ENCODE results near the gene FCN2. TPM values are rescaled to one million over a fixed set of nuclear protein-coding genes. Genes with fewer than 3 reads are reported as not detected.

The FCN2 gene
- total RNA-seq, 1 experiment from 2014 or later, result not detected

DNA sequence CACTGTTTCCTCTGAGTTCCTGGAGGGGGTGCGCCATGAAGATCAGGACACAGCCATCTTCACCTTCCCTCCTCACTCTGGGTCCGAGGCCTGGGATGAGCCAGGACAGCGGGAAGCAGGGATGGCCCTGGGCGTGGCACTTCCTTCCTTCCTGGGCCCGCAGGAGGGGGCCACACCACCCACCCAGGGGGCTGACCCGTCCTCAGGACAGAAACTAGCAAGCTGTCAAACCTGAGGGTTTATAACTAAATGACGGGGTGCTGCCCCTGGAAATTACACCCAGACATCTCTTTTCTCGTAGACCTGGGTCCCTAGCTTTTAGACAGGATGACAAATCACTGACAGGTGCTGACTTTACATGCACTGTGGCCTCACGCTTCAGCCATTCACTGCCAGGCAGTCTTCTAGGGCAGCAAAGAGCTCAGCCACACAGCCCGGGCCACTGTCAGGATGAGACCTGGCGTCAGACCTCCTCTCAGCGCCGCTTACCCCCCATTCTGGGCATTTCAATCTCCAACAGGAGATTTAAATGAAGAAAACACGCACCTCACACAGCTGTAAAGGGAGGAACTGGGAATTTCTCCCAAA lies 8.1 kb downstream of the FCN2 start:
- DNase-seq (ENCODE audit: low read depth), result no peak

DNA sequence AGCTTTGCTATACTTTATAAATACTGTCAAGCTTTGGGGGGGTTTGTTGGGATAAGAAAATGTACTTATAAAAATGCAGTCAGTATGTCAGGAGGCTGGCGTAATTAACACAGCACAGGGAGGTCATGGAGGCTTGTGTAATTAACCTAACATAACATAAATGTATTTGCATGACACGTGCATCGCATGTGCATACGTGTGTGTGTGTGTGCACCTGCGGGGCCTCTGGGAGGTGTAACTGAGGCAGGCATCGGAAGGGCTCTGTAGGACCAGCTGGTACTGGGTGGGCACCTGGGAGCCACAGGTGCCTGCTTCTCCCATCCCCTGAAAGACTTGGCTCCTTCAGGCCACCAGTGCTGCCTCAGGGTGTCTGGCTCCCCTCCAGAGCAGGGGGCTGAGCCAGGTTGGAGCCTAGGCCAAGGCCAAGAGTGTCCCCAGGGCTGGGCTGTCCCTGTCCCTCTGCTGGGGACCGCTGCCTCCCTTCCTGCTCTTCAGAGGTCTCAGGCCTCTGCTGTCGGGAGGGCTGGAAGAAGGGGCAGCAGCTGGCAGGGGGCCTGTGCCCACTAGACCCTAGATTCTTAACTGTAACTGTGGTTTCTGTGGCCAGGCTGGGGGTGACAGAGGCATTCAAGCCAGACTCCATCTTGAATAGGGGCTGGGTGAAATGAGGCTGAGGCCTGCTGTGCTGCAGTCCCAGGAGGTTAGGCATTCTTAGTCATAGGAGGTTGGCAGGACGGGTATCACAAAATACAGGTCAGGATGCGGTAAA lies 9.0 kb downstream of the FCN2 start:
- no peak for DNase-seq (ENCODE audit: low read depth)

DNA sequence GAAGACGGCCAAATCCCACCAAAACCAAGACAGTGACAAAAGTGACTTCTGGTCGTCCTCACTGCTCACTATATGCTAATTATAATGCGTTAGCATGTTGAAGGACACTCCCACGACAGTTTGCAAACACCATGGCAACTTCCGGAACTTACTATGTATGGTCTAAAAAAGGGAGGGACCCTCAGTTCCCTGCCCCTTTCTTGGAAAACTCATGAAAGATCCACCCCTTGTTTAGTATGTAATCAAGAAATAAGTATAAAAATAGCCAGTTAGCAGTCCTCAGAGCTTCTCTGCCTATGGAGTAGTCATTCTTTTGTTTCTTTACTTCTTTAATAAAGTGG lies 9.5 kb downstream of the FCN2 start:
- no peak for DNase-seq (ENCODE audit: low read depth)

DNA sequence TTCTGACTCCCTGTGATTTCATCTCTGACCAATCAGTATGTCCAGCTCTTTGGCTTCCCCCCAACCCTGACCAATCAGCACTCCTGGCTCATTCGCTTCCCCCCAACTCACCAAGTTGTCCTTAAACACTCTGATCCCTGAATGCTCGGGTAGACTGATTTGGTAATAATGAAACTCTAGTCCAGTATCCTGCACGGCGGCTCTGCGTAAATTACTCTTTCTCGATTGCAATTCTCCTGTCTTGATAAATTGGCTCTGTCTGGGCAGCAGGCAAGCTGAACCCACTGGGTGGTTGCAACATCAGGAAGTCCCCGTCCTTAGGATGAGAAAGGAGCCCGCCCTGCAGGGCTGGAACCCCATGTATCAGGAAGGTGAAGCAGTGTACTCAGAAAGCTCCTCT lies 10.4 kb downstream of the FCN2 start:
- peak; percentile 5 for DNase-seq (ENCODE audit: low read depth)

DNA sequence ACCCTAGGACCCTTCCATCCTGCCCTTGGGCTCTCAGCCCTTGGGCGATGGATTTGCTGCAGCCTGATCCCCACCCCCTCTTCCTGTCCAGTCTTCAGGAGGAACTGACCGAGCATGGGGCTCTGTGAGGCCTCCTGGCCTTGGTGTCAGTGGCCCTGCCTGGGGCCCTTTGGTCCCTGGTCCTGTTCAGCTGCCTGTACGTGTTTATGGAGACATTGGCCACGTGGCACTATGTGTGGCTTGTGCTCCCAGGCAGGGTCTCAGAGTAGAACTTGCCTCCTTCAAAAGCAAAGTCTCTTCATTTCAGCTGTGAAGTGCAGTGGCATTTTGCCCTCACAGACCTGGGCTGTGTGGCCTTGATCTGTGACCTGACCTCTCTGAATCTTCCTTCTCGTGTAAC lies 11.1 kb downstream of the FCN2 start:
- DNase-seq (ENCODE audit: low read depth), result no peak

DNA sequence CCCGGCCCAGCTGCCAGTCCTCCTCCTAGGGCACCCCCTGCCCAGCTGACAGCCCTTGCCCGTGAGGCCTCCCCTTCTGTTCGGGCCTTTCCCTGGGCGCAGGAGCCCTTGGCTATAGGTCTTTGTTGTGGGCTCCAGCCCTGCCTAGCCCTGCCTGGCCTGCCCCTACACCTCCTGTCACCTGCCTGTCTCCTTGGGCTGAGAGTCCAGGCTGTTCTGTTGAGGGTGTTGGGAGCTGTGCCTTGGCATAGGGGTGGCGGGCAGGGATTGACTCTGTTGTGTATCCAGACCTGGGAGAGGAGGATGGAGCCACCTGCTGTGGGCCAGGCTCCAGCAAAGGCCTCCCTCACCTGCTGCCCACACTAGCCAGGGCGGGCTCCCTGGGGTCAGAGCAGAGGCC lies 11.6 kb downstream of the FCN2 start:
- no peak for DNase-seq (ENCODE audit: low read depth)

DNA sequence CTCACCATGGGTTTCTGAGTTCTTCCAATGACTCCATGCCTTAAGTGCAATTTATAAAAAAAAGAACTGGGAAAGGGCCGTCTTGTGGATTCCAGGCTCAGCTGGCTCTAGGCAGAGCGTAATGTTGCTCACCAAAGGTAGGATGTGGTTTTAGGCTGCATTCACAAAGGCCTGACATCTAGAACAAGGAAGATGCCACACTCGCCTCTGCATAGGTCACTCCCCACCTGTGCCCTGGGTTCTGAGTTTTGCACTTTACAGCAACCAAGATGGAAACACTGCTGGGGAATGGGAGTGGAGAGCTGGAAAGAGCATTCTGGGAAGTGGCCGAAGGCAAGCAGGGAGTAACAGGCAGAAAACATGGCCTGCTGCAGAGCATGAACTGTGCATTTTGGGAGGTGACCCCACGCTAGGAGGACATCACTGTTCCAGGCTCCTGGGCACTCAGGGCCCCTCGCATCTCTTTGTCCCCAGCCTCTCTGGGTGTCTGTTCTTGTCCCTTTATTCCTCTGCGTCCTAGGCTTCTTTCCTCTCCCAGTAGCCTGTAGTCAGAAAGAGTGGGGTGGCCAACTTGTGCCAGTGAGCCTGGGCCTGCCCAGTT lies 12.3 kb downstream of the FCN2 start:
- DNase-seq (ENCODE audit: low read depth), result no peak

DNA sequence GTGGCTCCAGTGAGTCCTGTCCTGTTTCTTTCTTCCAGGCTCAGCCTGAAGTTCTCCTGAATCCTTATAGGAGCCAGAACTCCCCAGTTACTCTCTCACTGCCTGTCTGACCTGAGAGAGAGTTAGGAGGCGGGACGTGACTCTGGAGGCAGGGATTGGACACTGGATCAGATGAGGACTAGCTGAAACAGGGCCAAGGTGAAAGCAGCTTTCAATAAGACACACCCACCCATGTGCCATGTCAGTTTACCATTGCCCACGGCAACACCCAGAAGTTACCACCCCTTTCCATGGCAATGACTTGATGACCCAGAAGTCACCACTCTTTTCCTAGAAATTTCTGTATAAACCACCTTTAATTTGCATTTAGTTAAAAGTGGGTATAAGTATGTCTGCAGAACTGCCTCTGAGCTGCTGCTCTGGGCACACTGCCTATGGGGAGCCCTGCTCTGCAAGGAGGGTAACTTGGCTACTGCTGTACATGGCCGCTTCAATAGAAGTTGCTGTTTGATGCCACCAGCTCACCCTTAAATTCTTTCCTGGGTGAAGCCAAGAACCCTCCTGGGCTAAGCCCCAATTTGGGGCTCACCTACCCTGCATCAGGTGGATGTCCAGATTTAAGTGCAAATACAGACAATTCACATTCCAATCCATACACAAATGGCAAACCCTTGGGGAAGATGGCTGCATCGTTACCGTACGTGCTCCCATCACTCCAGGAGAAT lies 13.7 kb downstream of the FCN2 start:
- no peak for DNase-seq (ENCODE audit: low read depth)

DNA sequence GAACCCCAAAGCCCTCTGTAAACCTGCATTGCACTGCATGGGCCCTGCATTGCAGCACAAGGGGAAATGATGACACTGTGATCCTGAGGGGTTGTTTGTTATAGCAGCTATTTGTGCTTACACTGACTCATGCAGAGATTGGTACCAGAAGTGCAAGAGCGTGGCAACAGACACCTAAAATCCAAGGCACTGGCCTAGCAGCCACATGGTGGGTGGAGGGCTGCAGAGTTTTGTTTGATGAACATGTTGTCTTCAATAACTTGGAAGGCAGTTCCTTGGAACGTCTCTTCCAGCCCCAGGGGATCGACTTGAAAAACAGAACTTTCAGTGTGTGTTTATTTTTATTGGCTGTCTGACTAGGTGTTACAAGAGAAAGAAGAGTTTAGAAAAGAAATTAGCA lies 14.5 kb downstream of the FCN2 start:
- peak; percentile 42 for DNase-seq (ENCODE audit: low read depth)

DNA sequence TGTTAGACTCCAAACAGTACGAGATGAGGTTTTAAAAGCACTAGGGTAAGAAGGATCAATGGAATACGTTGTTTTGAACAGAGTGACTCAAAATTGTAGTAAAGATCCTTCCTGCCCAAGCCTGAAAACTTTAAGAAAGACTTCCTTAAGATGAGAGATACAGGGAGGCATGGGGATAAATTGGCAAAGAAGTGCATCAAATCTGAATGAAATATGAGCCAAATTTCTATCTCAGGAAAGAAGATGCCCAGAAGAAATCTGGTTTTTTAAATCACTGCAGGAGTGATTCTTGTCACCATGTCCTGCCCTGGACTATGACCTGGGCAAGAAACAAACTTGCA lies 14.9 kb downstream of the FCN2 start:
- DNase-seq (ENCODE audit: low read depth), result no peak

DNA sequence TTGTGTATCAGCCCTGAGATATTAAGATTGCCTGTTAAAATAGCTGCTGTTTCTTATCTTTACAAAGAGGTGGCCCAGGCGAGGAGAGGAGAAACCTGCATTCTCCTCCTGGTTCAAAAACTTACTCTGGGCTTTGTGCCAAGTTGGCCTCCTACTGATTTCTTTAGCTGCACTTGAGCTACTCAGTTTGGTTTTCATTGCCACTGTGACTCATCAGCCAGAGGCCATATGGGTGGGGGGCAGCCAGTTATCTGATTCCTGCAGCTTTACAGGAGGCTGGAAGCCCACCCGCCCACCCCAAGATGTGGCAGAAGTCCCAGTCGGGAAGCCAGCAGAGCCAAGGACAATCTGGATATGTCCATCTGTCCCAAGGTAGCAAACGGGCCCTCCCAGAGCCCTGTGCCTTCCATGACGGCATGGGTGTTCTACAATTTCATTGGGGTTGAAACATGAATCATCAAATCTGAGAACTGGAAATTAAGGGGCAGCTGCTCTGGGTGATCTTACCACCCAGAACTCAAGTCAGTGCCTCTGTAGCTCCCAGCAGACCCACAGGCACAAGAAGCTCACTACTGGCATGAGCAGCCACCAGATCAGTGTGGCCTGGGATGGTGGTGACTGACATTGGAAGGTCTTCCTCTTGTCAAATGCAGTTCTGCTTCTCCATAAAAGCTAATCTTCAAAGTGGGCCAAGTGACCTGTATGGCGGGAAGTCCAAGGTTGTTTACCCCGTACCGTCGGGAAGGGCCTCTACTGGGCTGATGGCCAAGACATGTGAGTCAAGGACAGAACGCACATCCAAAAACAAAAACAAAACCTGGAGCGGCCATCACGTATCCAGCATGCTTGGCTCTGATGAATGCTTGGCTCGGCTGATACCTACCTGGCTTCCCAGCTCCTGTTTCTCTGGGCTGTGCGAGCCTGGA lies 15.6 kb downstream of the FCN2 start:
- DNase-seq (ENCODE audit: low read depth), result peak; percentile 95

DNA sequence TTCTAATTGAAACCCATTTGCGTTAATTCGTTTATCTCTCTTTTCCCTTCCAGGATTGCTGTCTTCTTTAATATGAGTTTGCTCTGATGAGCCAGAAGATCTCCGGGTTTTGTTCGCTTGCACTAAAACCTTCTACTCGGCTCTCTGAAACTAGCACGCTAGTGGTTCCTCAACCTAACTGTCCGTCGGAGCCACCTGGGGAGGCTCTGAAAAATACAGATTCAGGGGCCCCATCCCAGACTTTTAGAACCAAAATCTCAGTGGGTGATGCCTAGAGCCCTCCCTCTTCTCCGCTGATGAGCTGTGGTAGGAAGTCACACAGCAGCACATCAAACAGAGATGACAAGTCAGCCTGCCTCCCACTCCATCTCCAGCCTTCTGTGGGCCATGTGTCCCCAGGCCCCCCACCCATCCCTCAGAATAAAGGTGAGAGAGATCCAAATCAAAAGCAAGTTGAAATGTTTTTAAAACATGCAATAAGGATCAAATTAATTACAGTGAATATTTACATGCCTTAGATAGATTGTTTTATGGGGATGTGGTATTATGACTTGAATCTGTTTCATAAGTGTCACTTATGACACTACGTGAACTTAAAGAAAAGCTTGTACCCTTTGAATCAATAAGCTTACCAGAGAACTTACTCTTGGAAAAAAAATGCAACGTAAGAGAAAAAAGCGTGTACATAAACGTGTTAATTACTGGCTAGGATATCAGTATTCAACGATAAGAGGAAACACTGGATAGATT lies 16.4 kb downstream of the FCN2 start:
- no peak for DNase-seq (ENCODE audit: low read depth)

DNA sequence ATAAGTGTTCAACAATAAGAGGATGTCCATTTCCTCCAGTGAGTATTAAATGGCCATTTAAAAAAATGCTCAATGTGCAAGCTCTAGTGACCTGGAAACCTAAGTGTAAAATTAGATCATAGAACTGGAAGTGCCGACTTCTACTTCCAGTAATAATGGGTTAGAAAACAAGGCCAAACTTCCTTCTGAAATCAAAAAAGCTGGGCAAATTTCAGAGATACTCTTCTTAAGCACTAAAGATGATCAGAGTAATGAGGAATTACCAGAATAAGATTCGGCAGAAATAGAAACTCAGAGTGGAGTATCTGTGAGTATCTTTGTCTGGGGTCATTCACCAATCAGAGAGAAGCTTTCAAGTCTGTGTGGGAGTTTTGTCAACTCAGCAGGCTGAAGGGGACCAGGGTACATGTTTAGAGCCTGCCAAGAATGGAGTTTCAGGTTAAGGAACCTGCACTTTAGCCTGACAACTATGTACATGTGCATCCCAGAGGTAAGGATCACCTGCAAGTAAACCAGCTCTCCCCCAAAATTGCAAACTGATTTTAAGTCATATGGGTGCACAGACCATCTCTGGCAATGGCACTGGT lies 17.1 kb downstream of the FCN2 start:
- no peak for DNase-seq (ENCODE audit: low read depth)

DNA sequence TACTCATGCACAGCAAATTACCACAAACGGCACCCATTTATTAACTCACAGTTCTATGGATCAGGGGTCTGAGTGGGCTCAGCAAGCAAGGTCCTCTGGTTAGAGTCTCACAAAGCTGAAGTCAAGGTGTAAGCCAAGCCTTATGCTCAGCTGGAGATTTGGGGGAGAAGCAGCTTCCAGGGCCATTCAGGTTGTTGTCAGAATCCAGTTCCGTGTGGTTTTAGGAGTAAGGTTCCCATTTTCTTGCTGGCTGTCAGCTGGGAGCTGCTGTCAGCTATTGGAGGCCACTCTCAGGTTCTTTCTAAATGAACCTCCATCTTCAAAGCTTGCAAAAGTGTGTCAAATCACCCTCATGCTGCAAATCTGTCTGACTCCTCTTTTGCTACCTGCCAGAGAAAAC lies 17.7 kb downstream of the FCN2 start:
- DNase-seq (ENCODE audit: low read depth), result no peak

DNA sequence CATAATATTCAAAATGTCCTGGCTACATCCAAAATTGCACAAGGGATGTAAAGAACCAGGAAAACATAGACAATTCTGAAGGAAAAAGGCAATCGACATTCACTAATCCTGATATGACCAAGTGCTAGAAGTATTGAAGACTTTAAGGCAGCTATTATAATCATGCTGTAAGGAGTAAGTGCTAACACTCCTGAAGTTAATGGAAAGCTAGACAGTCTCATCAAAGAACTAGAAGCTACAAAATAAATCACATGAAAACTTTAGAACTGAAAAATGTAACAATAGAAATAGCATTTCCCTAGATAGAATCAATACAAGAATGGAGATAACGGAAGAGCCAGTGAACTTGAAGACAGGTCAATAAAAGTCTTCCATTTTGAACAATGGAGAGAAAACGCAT lies 18.6 kb downstream of the FCN2 start:
- DNase-seq (ENCODE audit: low read depth), result no peak

DNA sequence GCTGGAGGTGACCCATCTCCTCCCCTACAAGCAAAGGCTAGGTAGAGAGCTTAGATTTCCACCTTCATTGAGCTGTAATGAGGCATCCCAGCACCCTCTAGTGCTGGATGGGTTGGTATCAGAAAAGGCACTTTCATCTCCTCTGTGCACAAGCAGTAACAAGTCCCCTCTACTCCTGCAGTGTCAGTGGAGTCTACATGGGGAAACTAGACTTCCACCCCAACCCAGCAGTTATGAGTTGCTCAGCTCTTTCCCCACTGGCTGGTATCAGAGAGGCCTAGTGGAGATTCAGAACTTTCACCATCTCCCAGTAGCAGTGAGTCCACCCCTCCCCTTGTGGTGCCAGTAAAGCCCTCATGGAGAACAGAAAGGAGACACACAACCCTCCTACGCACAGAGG lies 19.2 kb downstream of the FCN2 start:
- peak; percentile 14 for DNase-seq (ENCODE audit: low read depth)

DNA sequence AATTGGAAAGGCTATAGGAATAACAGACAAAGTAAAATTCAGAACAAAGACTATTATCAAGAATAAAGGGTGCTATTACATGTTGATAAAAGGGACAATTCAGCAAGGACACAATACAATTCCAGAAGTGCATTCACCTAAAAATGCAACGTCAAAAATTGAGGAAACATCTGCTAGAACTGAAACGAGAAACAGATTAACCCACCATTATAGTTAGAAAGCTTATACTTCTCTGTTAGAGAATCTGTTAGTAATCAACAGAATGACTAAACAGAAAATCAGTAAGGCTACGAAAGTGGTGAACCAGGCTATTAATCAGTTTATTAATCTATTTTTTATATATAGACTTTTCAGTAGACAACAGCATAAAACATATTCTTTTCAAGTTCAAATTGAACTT lies 22.3 kb downstream of the FCN2 start:
- DNase-seq (ENCODE audit: low read depth), result no peak

DNA sequence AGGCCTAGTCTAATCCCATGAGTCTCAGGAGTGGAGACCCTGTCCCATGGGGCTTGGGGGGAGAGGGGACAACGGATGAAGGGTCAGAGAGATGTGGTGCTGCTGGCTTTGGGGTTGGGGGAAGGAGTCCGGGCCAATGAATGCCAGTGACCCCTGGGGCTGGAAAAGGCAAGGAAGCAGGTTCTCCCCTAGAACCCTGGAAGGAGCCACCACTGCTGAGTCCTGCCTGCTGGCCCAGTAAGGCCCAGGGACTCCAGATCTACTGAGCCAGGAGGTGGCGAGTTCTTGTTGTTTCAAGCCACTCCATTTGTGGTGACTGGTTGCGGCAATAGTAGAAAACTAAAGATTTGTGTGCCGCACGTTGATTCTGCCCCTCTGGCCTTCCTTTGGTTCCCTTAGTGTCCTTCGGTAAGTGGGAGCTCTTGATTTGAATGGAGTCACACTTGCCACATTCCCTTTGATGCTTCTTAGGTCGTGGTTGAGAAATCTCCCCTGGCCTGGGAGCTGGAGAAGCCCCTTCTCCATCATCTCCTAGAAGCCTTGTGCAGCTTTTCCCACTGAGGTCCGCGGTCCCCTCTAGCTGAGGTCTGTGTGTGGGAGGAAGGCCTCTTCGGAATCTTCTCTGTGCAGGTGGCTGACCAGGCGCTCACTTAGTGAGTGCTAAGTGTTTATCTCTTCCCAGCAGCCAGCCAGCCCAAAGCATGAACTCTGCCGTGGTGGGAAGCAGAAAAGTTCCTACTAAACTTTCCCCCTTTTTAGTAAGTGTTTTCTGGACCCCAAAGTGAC lies 28.1 kb downstream of the FCN2 start:
- DNase-seq (ENCODE audit: low read depth), result no peak

DNA sequence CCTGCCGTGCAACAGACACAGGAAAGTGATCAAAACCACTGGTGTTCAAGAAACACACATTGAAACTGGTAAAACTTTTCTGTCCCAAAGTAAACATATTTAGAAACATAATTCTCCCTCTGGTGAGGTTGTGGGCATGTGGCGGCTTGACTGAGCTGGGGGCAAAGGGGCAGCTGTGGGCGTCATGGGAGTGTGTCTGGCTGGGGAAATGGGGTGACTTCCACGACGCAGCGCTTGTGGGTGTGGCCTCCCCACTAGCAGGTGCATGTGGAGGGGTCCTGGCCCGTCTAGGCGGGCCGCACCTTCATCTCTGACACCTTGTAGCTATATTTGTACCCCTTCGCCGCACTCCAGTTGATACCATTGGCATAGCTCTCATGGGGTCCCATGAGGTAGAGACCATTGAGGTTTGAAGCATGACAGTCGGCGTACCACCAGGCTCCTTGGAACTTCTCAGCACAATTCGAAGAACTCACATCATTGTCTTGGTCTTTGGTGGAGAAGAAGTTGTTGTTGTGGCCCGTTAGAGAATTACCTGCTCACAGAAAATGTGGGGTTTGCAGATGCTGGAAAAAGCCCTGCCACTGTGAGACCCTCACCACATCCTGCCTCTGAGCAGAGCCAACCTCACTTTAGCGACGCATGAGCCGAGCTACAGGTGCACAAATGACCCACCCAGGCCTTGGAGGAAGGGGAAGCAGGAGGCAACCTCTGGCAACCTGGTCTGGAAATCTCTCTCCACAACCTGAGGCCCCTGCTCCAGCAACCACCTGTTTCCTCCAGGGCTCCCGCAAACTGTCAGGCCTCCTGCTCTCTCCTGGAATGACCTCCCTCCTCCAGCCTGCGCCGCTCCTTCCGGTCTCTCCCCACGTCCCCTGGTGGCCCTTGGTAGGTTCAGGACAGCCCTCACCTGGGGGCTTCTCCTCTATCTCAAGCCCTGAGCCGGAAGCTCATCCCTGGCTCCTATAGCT lies 29.2 kb downstream of the FCN2 start:
- DNase-seq (ENCODE audit: low read depth), result no peak

Data from M059J (cell line).